Measurements from ENCODE around the gene SIK3. TPM values are rescaled to one million over a fixed set of nuclear protein-coding genes. Genes with fewer than 3 reads are reported as not detected.

SIK3 gene
- total and polyA plus RNA-seq, 2 donors (not counting 3 experiments of a cell fraction or from before 2014, with no cell fraction given), result 10.3 to 21.3 TPM

GRCh38 chr11:116916886-116917285 is 181.3 kb downstream of the SIK3 start:
- dilution Hi-C loops (cut with MboI; ENCODE audit: extremely low pct_ligation_motif_present, low sequenced_read_pairs), result no loop called here
- Histone ChIP-seq H3K4me1 (ENCODE audit: control insufficient read depth, extremely low read depth, insufficient read depth, low read length) (no peaks in the 10 kb centered on the region), H3K36me3 (ENCODE audit: control insufficient read depth in 2 of 2, extremely low read depth in 1 of 2, insufficient read depth in 2 of 2, low read length in 2 of 2) (no peaks in the 10 kb centered on the region), H4K20me1 (replicated peaks; ENCODE audit: control insufficient read depth, extremely low read depth, insufficient read depth, low read length) (no peaks in the 10 kb centered on the region), H3K27me3 (ENCODE audit: control insufficient read depth in 2 of 2, insufficient read depth in 2 of 2, low read length in 2 of 2) (no peaks in the 10 kb centered on the region), H3K27ac (ENCODE audit: insufficient read depth, low read depth, low read length) (no peak overlapping the region), H3K9ac (replicated peaks; ENCODE audit: extremely low read depth, insufficient read depth, low read length) (no peak overlapping the region), H3K4me3 (replicated peaks in 1 of 3; ENCODE audit: insufficient read depth in 1 of 3, low read depth in 1 of 3, low read length in 3 of 3) (no peak overlapping the region), H3K9me3 (replicated peaks; ENCODE audit: control insufficient read depth, insufficient read depth, low read length) (no peaks in the 10 kb centered on the region), H3K4me2 (ENCODE audit: insufficient read depth, low read length) (no peak overlapping the region), H3K79me2 (ENCODE audit: control insufficient read depth, insufficient read depth, low read length) (no peaks in the 10 kb centered on the region), H2AFZ (ENCODE audit: low read depth, low read length) (no peak overlapping the region), H3K9me1 (replicated peaks; ENCODE audit: control insufficient read depth, extremely low read depth, insufficient read depth, low read length) (no peaks in the 10 kb centered on the region)
- POLR2A ChIA-PET, result interaction anchor here (0.7 kb wide), 1 partner anchor 284 kb away, joined by 3 read pairs; no protein-coding TSS in a partner anchor
- no TSS peak for BruUV-seq (replicated peaks)
- DNase-seq (ENCODE audit: low read depth, low spot score), result no peak
- intact Hi-C loops (cut with micrococcal nuclease), result no loop called here
- CTCF ChIA-PET, result interaction anchor here (0.7 to 1.5 kb wide), 3 partner anchors 9 to 37 kb away, joined by 3 to 4 read pairs (median 3); no protein-coding TSS in a partner anchor
- TF ChIP-seq EZH2 (IDR thresholded peaks at IDR 0.05; ENCODE audit: borderline replicate concordance, low read depth, low read length, severe bottlenecking) (no peak), GATA2 (IDR thresholded peaks at IDR 0.05; ENCODE audit: insufficient read depth, insufficient read length, low read depth, low read length) (no peak), MYC (IDR thresholded peaks at IDR 0.05; ENCODE audit: low read depth, low read length) (no peak), POLR2AphosphoS5 (IDR thresholded peaks at IDR 0.05; ENCODE audit: insufficient read depth, low read depth, low read length) (no peak), POLR2A (IDR thresholded peaks at IDR 0.05; ENCODE audit: low read depth, low read length) (no peak), FOS (IDR thresholded peaks at IDR 0.05; ENCODE audit: borderline replicate concordance, insufficient read depth, low read length) (no peak), JUN (IDR thresholded peaks at IDR 0.05; ENCODE audit: borderline replicate concordance, insufficient read depth, insufficient read length, low read depth) (no peak)
- TF ChIP-seq, protein P1, sequence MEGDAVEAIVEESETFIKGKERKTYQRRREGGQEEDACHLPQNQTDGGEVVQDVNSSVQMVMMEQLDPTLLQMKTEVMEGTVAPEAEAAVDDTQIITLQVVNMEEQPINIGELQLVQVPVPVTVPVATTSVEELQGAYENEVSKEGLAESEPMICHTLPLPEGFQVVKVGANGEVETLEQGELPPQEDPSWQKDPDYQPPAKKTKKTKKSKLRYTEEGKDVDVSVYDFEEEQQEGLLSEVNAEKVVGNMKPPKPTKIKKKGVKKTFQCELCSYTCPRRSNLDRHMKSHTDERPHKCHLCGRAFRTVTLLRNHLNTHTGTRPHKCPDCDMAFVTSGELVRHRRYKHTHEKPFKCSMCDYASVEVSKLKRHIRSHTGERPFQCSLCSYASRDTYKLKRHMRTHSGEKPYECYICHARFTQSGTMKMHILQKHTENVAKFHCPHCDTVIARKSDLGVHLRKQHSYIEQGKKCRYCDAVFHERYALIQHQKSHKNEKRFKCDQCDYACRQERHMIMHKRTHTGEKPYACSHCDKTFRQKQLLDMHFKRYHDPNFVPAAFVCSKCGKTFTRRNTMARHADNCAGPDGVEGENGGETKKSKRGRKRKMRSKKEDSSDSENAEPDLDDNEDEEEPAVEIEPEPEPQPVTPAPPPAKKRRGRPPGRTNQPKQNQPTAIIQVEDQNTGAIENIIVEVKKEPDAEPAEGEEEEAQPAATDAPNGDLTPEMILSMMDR (IDR thresholded peaks at IDR 0.05; ENCODE audit: extremely low read depth in 1 of 2, insufficient read depth in 1 of 2, low read depth in 1 of 2, low read length in 2 of 2), result no peak
- TF ChIP-seq, protein P2, sequence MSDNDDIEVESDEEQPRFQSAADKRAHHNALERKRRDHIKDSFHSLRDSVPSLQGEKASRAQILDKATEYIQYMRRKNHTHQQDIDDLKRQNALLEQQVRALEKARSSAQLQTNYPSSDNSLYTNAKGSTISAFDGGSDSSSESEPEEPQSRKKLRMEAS (IDR thresholded peaks at IDR 0.05; ENCODE audit: insufficient read depth, insufficient read length), result no peak
- FAIRE-seq, result no peak

Data from endothelial cell of umbilical vein (primary cell).